Activated naive CD8-positive, alpha-beta T cell treated with anti-CD3 and anti-CD28 coated beads, Interleukin-2, amount 50 U/mL, for 16 hours (primary cell): Measurements from ENCODE around the gene CADM4.
"Not testable (repeated sequence)": the region's sequence is repeated elsewhere in the genome, so short reads cannot be mapped to it uniquely, and the experiment has no call there.

Source experiments
- DNase-seq: peaks from one replicate; pipeline ENCODE4 v3.0.0-alpha.2; 2020; ENCODE audit warnings: low read depth, low spot score

CADM4 gene

GRCh38 chr19:43607238-43608205, 32.1 kb downstream of the CADM4 start:
- DNase-seq: no peak

- no peak for DNase-seq
These were observed 33.0 kb downstream of the CADM4 start for GRCh38 chr19:43606569-43607229.

- no peak for DNase-seq
These were observed 33.6 kb downstream of the CADM4 start for GRCh38 chr19:43605875-43606568.

GRCh38 chr19:43600326-43600725, 39.3 kb downstream of the CADM4 start:
- not testable (repeated sequence) for DNase-seq

- no peak for DNase-seq
These were observed 39.9 kb downstream of the CADM4 start for GRCh38 chr19:43599635-43600295.

- no peak for DNase-seq
These were observed 41.0 kb downstream of the CADM4 start for GRCh38 chr19:43598445-43599240.

GRCh38 chr19:43597876-43598275, 41.8 kb downstream of the CADM4 start:
- no peak for DNase-seq

GRCh38 chr19:43596842-43597461, 42.7 kb downstream of the CADM4 start:
- DNase-seq: no peak

GRCh38 chr19:43595999-43596841, 43.4 kb downstream of the CADM4 start, which contains the start of the genes IRGQ and ZNF576:
IRGQ (minus strand) TSS chr19:43596134; CDS start chr19:43595338, 796 bp downstream.
ZNF576 (plus strand) TSS chr19:43596595; CDS start chr19:43597109, 514 bp downstream.
- peak; percentile 98 for DNase-seq

- no peak for DNase-seq
These were observed 44.0 kb downstream of the CADM4 start for GRCh38 chr19:43595605-43595998.

GRCh38 chr19:43594710-43595604, 44.7 kb downstream of the CADM4 start:
- DNase-seq: peak; percentile 18

- no peak for DNase-seq
These were observed 45.5 kb downstream of the CADM4 start for GRCh38 chr19:43594081-43594697.

- DNase-seq: no peak
These were observed 46.8 kb downstream of the CADM4 start for GRCh38 chr19:43592800-43593350.

- no peak for DNase-seq
These were observed 47.5 kb downstream of the CADM4 start for GRCh38 chr19:43591904-43592772.

GRCh38 chr19:43589678-43590077, 50.0 kb downstream of the CADM4 start:
- no peak for DNase-seq

GRCh38 chr19:43589277-43589676, 50.4 kb downstream of the CADM4 start:
- no peak for DNase-seq
